NOMO-1 (cell line): Measurements from ENCODE around the gene TRPM2.

ENCODE experiments used
- DNase-seq, 2 experiments: peaks; one replicate each; lab custom pipeline; 2025; ENCODE audit not compliant: unreplicated experiment in 2 of 2; lab: John Stamatoyannopoulos, UW

The TRPM2 gene

DNA sequence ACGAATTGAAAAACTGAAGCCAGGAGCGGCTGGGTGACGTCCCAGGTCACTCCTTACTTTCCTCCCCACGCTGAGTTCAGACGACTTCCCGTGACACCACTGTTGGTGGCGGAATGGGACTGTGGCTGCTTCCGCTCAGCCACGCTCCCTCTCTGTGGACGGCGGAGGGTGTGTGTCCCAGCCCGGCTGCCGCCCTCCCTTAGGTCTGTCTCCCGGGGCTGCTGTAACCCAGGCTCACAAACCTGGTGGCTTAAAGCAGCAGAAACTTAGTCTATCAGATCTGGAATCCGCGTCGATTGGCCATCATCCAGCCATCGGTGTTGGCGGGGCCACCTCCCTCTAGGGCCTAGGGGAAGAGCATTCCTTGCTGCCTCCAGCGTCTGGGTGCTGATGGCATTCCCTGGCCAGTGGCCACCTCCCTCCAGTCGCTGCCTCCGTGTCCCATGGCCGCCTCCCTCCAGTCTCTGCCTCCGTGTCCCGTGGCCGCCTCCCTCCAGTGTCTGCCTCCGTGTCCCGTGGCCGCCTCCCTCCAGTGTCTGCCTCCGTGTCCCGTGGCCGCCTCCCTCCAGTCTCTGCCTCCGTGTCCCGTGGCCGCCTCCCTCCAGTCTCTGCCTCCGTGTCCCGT lies 17.5 kb downstream of the TRPM2 start:
- no peak for DNase-seq

DNA sequence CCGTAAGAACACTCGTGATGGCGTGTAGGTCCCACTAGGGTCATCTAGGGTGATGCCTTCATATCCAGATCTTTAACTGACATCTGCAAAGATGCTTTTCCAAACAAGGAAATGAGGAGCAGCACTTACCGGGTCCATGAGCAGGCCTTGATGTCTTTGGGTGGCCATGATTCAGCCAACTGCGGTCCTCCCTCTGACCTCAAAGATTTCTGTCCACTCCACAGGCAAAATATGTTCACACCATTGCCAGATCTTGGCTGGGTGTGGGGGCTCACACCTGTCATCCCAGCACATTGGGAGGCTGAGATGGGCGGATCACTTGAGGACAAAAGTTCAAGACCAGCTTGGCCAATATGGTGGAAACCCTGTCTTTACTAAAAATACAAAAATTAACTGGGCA lies 18.2 kb downstream of the TRPM2 start:
- DNase-seq: no peak

- DNase-seq: no peak
Measured at GRCh38 chr21:44372616-44373015, 19.2 kb downstream of the TRPM2 start.

DNA sequence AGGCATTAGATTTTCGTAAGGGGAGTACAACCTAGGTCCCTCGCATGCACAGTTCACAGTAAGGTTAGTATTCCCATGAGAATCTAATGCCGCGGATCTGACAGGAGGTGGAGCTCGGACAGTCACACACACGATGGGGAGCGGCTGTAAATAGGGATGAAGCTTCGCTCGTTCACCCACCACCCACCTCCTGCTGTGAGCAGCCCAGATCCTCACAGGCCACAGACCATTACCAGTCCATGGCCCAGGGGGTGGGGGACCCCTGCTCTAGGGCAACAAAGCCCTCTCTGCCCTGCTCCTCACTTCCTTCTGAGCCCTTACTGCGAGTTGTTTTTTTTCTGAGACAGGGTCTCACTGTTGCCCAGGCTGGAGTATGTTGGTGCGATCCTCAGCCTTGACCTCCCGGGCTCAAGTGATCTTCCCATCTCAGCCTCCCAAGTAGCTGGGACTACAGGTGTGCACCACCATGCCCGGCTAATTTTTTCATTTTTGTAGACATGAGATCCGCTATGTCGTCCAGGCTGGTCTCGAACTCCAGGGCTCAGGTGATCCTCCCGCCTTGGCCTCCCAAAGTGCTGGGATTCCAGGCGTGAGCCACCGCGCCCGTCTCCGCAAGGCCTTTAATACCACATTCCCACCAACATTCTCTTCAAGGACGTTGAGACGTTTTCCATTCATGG lies 21.3 kb downstream of the TRPM2 start:
- no peak for DNase-seq

DNA sequence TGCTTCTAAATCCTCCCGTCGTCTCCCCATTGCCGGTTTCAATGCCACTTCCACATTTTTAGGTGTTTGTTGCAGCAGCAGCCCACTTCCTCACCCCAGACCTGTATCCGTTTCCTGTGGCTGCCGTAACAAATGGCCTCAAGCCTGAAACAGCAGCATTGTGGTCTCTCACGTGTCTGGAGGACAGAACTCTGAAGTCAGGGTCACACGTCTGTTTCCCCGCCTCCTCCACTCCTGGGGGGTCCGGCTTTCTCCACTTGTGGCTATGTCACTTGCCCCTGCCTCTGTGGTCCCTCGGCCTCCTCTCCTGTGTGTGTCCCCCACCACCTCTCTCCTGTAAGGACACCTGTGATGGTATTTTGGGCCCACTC lies 21.8 kb downstream of the TRPM2 start:
- peak; percentile 70 to 74 for DNase-seq

- DNase-seq: no peak
Measured at GRCh38 chr21:44375761-44376241, 22.4 kb downstream of the TRPM2 start.

DNA sequence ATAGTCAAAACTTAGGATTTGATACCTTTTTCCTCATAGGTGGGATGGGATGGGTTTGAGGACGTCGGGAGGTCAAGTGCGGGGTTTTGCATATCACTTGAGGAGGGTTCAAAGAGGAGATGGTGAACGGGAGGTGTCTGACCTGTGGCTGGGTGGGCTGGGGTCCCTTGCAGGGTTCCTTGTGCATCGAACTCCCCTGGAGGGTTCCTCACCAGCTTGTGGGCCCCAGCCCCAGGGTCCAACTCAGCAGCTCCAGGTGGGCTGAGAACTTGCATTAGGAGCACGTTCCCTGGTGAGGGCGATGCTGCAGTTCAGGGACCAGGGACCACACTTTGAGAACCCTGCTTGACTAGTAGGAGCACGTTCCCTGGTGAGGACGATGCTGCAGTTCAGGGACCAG lies 23.2 kb downstream of the TRPM2 start:
- no peak for DNase-seq

DNA sequence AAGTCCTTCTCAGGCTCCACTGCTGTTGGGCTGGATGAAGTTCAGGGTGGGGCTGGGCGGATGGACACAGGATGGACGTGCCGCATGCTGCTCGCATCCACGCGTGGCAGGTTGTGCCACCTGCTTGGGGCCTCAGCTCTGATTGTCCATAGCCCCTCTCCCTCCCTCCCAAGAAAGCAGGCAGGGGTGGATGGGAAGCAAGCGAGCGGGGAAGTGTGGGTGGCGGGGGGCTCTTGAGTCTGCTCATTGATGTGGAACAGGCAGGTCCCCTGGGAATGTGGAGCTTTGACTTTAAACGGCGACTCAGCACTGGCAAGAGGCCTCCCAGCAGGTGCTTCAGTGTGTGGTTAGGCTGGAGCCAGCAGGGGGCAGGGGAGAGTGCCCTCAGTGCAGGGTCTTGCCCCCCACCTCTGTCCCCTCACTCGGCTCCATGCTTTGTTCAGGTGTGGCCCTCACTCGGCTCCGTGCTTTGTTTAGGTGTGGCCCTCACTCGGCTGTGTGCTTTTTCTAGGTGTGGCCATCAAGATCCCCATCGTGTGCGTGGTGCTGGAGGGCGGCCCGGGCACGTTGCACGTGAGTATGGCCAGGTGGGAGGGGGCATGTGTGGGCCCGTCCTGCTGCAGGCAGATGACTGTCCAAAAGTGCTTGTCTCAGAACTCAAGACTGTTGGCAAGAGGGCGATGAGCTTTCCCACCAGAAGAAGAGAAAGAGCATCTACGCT lies 23.9 kb downstream of the TRPM2 start:
- no peak for DNase-seq

DNA sequence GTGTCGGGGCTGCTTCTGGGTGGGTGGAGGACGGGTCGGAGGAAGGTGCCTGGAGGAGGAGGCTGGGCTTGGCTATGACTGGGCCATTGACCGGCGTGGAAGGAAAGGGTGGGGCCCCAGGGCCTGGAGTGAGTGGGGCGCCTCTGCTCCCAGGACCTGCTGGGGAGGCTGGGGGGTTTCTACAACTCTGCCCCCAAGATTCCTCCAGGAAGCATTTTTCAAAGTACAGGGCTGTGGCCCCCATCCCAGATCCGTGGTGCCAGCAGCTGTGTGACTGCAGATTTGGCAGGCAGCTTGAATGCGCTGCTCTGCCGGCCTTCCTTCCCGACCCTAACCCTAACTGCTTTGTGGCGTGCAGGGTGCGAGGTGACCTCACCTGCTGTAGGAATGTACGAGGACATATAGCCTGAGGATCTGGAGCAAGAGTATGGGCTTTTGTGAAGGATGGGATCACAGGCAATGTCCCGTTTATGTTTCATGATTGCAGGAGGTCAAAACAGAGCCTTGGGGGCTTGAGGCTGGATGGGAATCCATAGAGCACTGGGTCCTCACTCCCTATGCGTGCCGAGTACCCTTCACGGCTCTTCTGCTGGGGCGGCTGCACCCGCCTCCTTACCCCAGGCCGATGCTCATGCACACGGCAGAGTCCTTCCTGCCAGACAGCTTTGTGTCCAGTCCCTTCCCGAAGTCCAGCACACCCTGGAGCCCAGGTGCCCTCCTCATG lies 24.7 kb downstream of the TRPM2 start:
- DNase-seq: no peak

- DNase-seq: no peak
Measured at GRCh38 chr21:44378646-44379514, 25.5 kb downstream of the TRPM2 start.

- DNase-seq: no peak
Measured at GRCh38 chr21:44379515-44379848, 26.1 kb downstream of the TRPM2 start.

GRCh38 chr21:44379991-44380865 lies 26.8 kb downstream of the TRPM2 start:
- DNase-seq: no peak

DNA sequence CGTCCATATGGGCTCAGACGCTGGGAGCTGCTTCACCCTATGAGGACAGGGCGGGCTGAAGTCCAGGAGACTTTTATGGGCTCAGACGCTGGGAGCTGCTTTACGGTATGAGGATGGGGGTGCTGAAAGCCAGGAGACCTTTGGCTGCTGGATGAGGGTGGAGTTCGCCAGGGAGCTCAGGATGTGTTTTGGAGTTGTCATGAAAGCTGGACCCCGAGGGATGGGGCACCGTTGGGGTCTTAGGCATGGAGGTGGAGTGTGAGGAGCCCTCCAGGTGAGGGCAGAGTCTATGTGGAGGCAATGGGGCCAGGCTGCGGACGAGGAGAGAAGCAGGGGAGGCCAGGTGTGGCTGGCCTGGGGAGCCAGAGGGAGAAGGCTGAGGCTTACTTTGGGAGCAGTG lies 27.5 kb downstream of the TRPM2 start:
- DNase-seq: no peak

GRCh38 chr21:44381874-44382273 lies 28.5 kb downstream of the TRPM2 start:
- DNase-seq: no peak

GRCh38 chr21:44382536-44382935 lies 29.1 kb downstream of the TRPM2 start:
- no peak for DNase-seq

DNA sequence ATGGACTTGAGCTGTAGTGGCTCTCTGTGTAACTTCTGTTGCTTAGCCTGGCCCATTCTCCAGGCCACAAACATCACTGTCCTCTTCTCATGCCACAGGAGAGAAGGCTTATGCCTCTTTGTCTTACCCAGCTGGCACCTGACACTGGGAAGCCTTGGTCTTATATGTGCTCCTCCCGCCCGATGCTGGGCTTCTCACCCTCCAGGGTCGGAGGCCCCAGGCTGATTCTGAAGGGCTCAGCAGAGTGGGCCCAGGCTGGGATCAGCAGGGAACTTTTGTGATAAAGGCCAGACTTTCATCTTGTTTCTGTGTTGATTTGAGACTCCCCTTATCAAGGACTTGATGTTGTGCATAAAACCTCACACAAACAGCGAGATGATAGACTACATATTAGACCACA lies 29.8 kb downstream of the TRPM2 start:
- DNase-seq: no peak

DNA sequence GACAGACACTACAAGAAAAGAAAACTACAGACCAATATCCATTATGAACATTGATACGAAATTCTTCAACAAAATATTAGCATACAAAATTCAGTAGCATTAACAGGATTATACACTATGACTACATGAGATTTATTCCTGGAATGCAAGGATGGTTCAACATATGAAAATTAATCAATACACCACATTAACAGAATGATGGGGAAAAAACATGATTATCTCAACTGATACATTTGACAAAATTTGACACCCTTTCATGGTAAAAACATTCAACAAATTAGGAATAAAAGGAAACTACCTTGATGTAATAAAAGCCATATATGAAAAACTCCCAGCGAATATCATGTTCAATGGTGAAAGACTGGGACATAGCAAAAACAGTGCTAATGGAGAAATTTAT lies 31.5 kb downstream of the TRPM2 start:
- no peak for DNase-seq

DNA sequence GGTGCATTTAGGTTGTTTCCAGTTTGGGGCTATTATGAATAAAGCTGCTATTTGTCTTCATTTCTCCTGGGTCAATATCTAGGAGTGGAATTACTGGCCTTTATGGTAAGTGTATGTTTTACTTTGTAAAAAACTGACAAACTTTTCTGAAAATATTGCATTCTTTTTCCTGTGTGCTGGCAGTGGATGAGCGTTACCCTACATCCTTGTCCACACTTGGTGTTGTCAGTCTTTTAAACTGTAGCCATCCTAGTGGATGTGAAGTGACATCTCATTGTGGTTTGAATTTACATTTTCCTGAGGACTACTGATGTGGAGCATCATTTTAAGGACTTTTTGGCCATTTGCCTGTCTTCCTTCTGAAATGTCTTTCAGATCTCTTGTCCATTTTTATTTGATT lies 35.9 kb downstream of the TRPM2 start:
- DNase-seq: no peak

- no peak for DNase-seq
Measured at GRCh38 chr21:44390886-44391285, 37.5 kb downstream of the TRPM2 start.
